Pancreas (tissue), 10 donors: Measurements from ENCODE around the gene DUOX1. TPM values are rescaled to one million over a fixed set of nuclear protein-coding genes. Genes with fewer than 3 reads are reported as not detected.
A peak's percentile ranks its signal among the peaks of the same experiment; 100 is the strongest.

ENCODE experiments used
- ATAC-seq, 4 donors: fragments of 200-7000 bp; cut with Tn5 transposase; one replicate each; pipeline versions ENCODE4 v1.8.0 to v1.9.1; 2020; ENCODE audit warnings: mild to moderate bottlenecking in 4 of 4, moderate library complexity in 4 of 4
- DNase-seq, 6 donors: peaks; one replicate each; pipeline ENCODE4 v3.0.0-alpha.2; 2020
- FAIRE-seq: peaks from 2 replicates; lab custom pipeline; 2012; peaks lifted over from hg19 to GRCh38; lab: Jason Lieb, UNC
- H3K27ac ChIP-seq, 4 donors: fragments of 200-600 bp; sonication (generic); 1 replicate in 3 of 4; 2 replicates in 1 of 4; pipeline versions ENCODE4 v1.5.0 to v1.8.0; 2020
- H3K27me3 ChIP-seq, 4 donors: fragments of 200-600 bp; one replicate each; pipeline ENCODE4 v1.8.0; 2021
- H3K36me3 ChIP-seq, 3 donors: fragments of 200-600 bp; sonication (generic) in 1 of 3; one replicate each; pipeline versions ENCODE4 v1.5.0 to v1.8.0; 2020 to 2021
- H3K4me1 ChIP-seq, 3 donors: fragments of 200-600 bp; one replicate each; pipeline ENCODE4 v1.8.0; 2021
- H3K4me3 ChIP-seq, 4 donors: fragments of 200-600 bp; sonication (generic) in 2 of 4; one replicate each; pipeline versions ENCODE4 v1.5.0 to v1.8.0; 2020 to 2021
- H3K9me3 ChIP-seq, 4 donors: fragments of 200-600 bp; one replicate each; pipeline ENCODE4 v1.8.0; 2021
- CTCF ChIP-seq, 4 donors: fragments of 200-600 bp; sonication (generic) in 3 of 4; IDR thresholded peaks; one replicate each; pipeline versions ENCODE4 v1.5.0 to v1.8.0; 2021; ENCODE audit warnings: antibody characterized with exemption in 4 of 4
- WGBS, 2 donors: extraction: QIAGEN DNeasy Blood & Tissue Kit; methylation state at CpG; one replicate each; pipeline ENCODE4 v1.1.7; 2013; 5-methylcytosine and 5-hydroxymethylcytosine counted together
- intact Hi-C, 3 donors: fragments of 100-400 bp; cut with DNase I; formaldehyde crosslinking; loops; one replicate each; pipeline versions ENCODE4 v1.11.1 to v1.14.2; 2022
- polyA plus RNA-seq, 2 donors: library from polyadenylated mRNA; stranded (reverse); fragments of 200-250 nt; gene quantifications; one replicate each; pipeline ENCODE4 v1.2.3, GENCODE V29; 2013
- total RNA-seq, 6 donors: library from RNA; stranded (reverse); fragmentation: NEBNext Ultra II Directional in 4 of 6; extraction: Animal tissue kit (Norgen Biotek cat#: 25700) in 4 of 6; gene quantifications; one replicate each; pipeline versions ENCODE4 v1.2.1 to v1.2.4, GENCODE V29; 2021 to 2023
- donor health status: healthy with polysubstance abuse.
- donor health status: DM: no; HTN: no; CAD: no; lungs with moderate emphysema.
- donor health status: DM: no; HTN: no; CAD: no.
- donor health status: control.
- donor health status: control.
- donor health status: Bipolar disorder and iron deficiency.
- donor health status: DM: yes; HTN: yes; CAD: no.
- donor health status: DM: no; HTN: no; CAD: no.
- donor health status: DM: no; HTN: no; CAD: no.
- donor health status: DM: yes; HTN: yes; CAD: no.

DUOX1 gene
- total and polyA plus RNA-seq, 8 donors: 0.14 to 0.97 (median 0.42) TPM

- no peaks in the 10 kb centered on the region for H3K4me1 ChIP-seq
- no peaks in the 10 kb centered on the region for H3K9me3 ChIP-seq
- no peak overlapping the region for H3K4me3 ChIP-seq
- peak in 2 of 4 donors; percentile 31 to 40 for TF ChIP-seq CTCF (IDR thresholded peaks at IDR 0.05)
- intact Hi-C loops: no loop called here
- ATAC-seq (peak in 3 of 4 donors; percentile 42 to 75 (median 59)), DNase-seq (peak in 1 of 6 donors; percentile 28), FAIRE-seq (no peak)
- no peaks in the 10 kb centered on the region for H3K27me3 ChIP-seq
- no peak overlapping the region for H3K27ac ChIP-seq
- WGBS, 2 donors: 80 to 85% methylated on average over 13 of the region's 13 CpGs
- H3K36me3 ChIP-seq: no peaks in the 10 kb centered on the region
Observed at GRCh38 chr15:45179221-45179985, 49.6 kb downstream of the DUOX1 start.

GRCh38 chr15:45180201-45180600 is 50.4 kb downstream of the DUOX1 start:
- intact Hi-C loops: no loop called here
- DNase-seq (no peak), FAIRE-seq (no peak)

GRCh38 chr15:45180648-45181436 is 51.0 kb downstream of the DUOX1 start:
- no peak for FAIRE-seq
- H3K36me3 ChIP-seq: no peaks in the 10 kb centered on the region
- peak in 2 of 6 donors; percentile 20 to 44 for DNase-seq
- no peaks in the 10 kb centered on the region for H3K4me1 ChIP-seq
- intact Hi-C loops: no loop called here
- no peak overlapping the region for H3K4me3 ChIP-seq
- 83 to 93% methylated on average over 7 to 8 of the region's 8 CpGs for WGBS, 2 donors
- TF ChIP-seq CTCF (IDR thresholded peaks at IDR 0.05): no peak
- no peaks in the 10 kb centered on the region for H3K9me3 ChIP-seq
- H3K27me3 ChIP-seq: no peaks in the 10 kb centered on the region
- no peak overlapping the region for H3K27ac ChIP-seq
- ATAC-seq: no peak

More at GRCh38 chr15:45180201-45180600, 50.4 kb downstream of the DUOX1 start:
- no peak for ATAC-seq
- no peak overlapping the region for H3K4me3 ChIP-seq
- no peak for TF ChIP-seq CTCF (IDR thresholded peaks at IDR 0.05)
- H3K27ac ChIP-seq: no peak overlapping the region
- H3K36me3 ChIP-seq: no peaks in the 10 kb centered on the region
- H3K27me3 ChIP-seq: no peaks in the 10 kb centered on the region
- no peaks in the 10 kb centered on the region for H3K9me3 ChIP-seq
- H3K4me1 ChIP-seq: no peaks in the 10 kb centered on the region
- 85 to 86% methylated on average over 7 of the region's 7 CpGs for WGBS, 2 donors

GRCh38 chr15:45181491-45182285 is 51.9 kb downstream of the DUOX1 start:
- WGBS, 2 donors: 75 to 82% methylated on average over 9 of the region's 9 CpGs
- peak in 1 of 4 donors; percentile 6 for ATAC-seq

More at GRCh38 chr15:45181491-45182285, 51.9 kb downstream of the DUOX1 start:
- no peak for TF ChIP-seq CTCF (IDR thresholded peaks at IDR 0.05)
- Histone ChIP-seq H3K27me3 (no peaks in the 10 kb centered on the region), H3K4me3 (no peak overlapping the region), H3K36me3 (no peaks in the 10 kb centered on the region), H3K4me1 (no peaks in the 10 kb centered on the region), H3K27ac (no peak overlapping the region), H3K9me3 (no peaks in the 10 kb centered on the region)
- intact Hi-C loops: no loop called here
- FAIRE-seq (no peak), DNase-seq (peak in 1 of 6 donors; percentile 22)
